ENCODE results near the gene DUSP5. TPM values are rescaled to one million over a fixed set of nuclear protein-coding genes. Genes with fewer than 3 reads are reported as not detected.
A peak's percentile ranks its signal among the peaks of the same experiment; 100 is the strongest.

DUSP5 gene
- total RNA-seq, 1 experiment from 2014 or later, result 30.1 TPM

DNA sequence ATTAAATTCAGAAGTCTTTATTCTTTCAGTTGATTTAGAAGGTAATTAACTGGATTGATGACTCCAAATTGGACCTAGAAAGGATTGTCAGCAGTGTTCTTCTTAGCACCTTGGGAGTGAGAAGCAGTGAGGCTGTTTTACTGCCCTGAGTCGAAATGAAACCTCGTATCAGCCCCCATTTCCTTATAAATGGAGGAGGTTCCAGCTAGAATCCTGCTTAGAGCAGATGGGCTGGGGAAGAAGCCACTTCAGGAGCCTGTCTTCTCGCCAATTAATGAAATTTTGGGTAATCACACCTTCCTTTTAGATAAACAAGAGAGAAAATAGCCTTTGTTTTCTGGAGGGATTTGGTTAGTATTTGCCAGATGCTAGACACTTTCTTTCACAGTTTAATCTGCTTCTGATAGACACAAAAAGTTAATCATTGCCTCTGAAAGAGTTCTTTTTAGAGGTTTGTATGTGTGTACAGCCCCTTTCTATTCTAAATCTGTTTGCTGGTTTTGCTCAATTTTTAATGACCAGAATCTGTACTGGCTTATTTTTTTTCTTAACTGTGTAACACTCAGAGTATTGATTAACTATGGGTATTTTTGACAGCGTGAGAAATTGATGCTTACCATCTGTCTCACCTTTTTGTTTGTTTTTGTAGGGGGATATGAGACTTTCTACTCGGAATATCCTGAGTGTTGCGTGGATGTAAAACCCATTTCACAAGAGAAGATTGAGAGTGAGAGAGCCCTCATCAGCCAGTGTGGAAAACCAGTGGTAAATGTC is 4.6 kb downstream of the DUSP5 start:
- in situ Hi-C loops (cut with HindIII; ENCODE audit: low pct_unique_long_range_greater_than_20kb, low sequenced_read_pairs), result no loop called here

DNA sequence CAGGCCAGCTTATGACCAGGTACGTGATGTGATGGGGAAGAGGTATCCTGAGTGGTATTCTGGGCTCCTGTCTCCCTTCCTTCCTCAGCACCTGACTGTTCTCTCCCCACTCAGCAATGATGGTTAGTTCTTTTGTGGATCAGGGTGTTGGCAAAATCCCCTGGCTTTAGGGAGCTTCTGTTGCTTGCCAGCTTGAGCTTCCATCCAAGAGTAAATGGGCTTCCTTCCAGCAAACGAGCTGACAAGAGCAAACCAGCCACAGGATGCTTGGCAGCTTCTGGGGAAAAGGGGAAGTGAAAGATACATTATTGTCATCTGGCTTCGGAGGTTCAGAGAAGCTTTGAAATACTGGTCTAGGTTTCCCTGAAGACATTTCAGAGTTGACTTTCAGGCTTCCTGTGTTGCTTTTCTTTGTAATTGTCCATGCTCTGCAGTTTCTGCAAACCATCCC is 5.2 kb downstream of the DUSP5 start:
- POLR2A ChIA-PET, result no interaction called here
- no peak for ATAC-seq
- CTCF ChIA-PET, result interaction anchor here (1.4 kb wide), 1 partner anchor 148 kb away, joined by 11 read pairs; no protein-coding TSS in a partner anchor
- Histone ChIP-seq H3K9me3 (ENCODE audit: control insufficient read depth, insufficient read depth, low read depth, low read length) (no peaks in the 10 kb centered on the region), H3K36me3 (ENCODE audit: control insufficient read depth, insufficient read depth, low read length) (peaks cover 4% of the 10 kb centered on the region; the same call in 1 of the 2 replicates), H3K27me3 (ENCODE audit: control insufficient read depth, insufficient read depth, low read length) (no peaks in the 10 kb centered on the region), H3K4me1 (ENCODE audit: control insufficient read depth, insufficient read depth, low read length) (peaks cover 51% of the 10 kb centered on the region), H3K4me3 (ENCODE audit: low read depth in 2 of 2, low read length in 2 of 2) (0 out of 4 replicates have a peak overlapping the region, but pooled peaks of 1 of the 2 experiments have one; percentile 7), H3K27ac (ENCODE audit: low read length) (peak overlapping the region; percentile 94)
- no peak for DNase-seq (ENCODE audit: low read depth, low spot score)
- in situ Hi-C loops (cut with HindIII; ENCODE audit: low pct_unique_long_range_greater_than_20kb, low sequenced_read_pairs), result no loop called here
- no peak for TF ChIP-seq SIN3A (IDR thresholded peaks at IDR 0.05; ENCODE audit: borderline replicate concordance, insufficient read depth, low read depth, low read length)
- intact Hi-C loops (cut with micrococcal nuclease; ENCODE audit: unreplicated experiment), result loop anchor here (5.0 kb wide), 2 partner anchors 44 to 151 kb away; no protein-coding TSS in a partner anchor
- BruUV-seq (replicated peaks), result no TSS peak

More for the DNA sequence above, 4.6 kb downstream of the DUSP5 start:
- Histone ChIP-seq H3K9me3 (ENCODE audit: control insufficient read depth, insufficient read depth, low read depth, low read length) (no peaks in the 10 kb centered on the region), H3K27ac (ENCODE audit: low read length) (peak overlapping the region; percentile 94), H3K4me1 (ENCODE audit: control insufficient read depth, insufficient read depth, low read length) (peaks cover 51% of the 10 kb centered on the region), H3K4me3 (ENCODE audit: low read depth in 2 of 2, low read length in 2 of 2) (peak overlapping the region in 1 of 2 experiments; percentile 87; a peak in 2 of 4 replicates), H3K27me3 (ENCODE audit: control insufficient read depth, insufficient read depth, low read length) (no peaks in the 10 kb centered on the region), H3K36me3 (ENCODE audit: control insufficient read depth, insufficient read depth, low read length) (peaks cover 4% of the 10 kb centered on the region; the same call in 1 of the 2 replicates)
- BruUV-seq (replicated peaks), result no TSS peak
- DNase-seq (ENCODE audit: low read depth, low spot score) (no peak), ATAC-seq (no peak)
- TF ChIP-seq, protein P1, sequence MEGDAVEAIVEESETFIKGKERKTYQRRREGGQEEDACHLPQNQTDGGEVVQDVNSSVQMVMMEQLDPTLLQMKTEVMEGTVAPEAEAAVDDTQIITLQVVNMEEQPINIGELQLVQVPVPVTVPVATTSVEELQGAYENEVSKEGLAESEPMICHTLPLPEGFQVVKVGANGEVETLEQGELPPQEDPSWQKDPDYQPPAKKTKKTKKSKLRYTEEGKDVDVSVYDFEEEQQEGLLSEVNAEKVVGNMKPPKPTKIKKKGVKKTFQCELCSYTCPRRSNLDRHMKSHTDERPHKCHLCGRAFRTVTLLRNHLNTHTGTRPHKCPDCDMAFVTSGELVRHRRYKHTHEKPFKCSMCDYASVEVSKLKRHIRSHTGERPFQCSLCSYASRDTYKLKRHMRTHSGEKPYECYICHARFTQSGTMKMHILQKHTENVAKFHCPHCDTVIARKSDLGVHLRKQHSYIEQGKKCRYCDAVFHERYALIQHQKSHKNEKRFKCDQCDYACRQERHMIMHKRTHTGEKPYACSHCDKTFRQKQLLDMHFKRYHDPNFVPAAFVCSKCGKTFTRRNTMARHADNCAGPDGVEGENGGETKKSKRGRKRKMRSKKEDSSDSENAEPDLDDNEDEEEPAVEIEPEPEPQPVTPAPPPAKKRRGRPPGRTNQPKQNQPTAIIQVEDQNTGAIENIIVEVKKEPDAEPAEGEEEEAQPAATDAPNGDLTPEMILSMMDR (IDR thresholded peaks at IDR 0.05), result no peak
- TF ChIP-seq, protein P2, sequence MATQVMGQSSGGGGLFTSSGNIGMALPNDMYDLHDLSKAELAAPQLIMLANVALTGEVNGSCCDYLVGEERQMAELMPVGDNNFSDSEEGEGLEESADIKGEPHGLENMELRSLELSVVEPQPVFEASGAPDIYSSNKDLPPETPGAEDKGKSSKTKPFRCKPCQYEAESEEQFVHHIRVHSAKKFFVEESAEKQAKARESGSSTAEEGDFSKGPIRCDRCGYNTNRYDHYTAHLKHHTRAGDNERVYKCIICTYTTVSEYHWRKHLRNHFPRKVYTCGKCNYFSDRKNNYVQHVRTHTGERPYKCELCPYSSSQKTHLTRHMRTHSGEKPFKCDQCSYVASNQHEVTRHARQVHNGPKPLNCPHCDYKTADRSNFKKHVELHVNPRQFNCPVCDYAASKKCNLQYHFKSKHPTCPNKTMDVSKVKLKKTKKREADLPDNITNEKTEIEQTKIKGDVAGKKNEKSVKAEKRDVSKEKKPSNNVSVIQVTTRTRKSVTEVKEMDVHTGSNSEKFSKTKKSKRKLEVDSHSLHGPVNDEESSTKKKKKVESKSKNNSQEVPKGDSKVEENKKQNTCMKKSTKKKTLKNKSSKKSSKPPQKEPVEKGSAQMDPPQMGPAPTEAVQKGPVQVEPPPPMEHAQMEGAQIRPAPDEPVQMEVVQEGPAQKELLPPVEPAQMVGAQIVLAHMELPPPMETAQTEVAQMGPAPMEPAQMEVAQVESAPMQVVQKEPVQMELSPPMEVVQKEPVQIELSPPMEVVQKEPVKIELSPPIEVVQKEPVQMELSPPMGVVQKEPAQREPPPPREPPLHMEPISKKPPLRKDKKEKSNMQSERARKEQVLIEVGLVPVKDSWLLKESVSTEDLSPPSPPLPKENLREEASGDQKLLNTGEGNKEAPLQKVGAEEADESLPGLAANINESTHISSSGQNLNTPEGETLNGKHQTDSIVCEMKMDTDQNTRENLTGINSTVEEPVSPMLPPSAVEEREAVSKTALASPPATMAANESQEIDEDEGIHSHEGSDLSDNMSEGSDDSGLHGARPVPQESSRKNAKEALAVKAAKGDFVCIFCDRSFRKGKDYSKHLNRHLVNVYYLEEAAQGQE (IDR thresholded peaks at IDR 0.05; ENCODE audit: insufficient read depth in 1 of 2, low read depth in 2 of 2, low read length in 1 of 2), result no peak
- TF ChIP-seq SIN3A (IDR thresholded peaks at IDR 0.05; ENCODE audit: borderline replicate concordance, insufficient read depth, low read depth, low read length) (no peak), POLR2AphosphoS5 (IDR thresholded peaks at IDR 0.05; ENCODE audit: low read depth, low read length) (no peak), TCF7L2 (IDR thresholded peaks at IDR 0.05; ENCODE audit: low read depth, low read length) (no peak)
- ChIA-PET POLR2A (no interaction called here), CTCF (interaction anchor here (1.4 kb wide), 1 partner anchor 148 kb away, joined by 11 read pairs; no protein-coding TSS in a partner anchor)
- intact Hi-C loops (cut with micrococcal nuclease; ENCODE audit: unreplicated experiment), result loop anchor here (5.0 kb wide), 2 partner anchors 45 to 150 kb away; no protein-coding TSS in a partner anchor
